Measurements from ENCODE around the gene ZP1.

Gene ZP1

DNA sequence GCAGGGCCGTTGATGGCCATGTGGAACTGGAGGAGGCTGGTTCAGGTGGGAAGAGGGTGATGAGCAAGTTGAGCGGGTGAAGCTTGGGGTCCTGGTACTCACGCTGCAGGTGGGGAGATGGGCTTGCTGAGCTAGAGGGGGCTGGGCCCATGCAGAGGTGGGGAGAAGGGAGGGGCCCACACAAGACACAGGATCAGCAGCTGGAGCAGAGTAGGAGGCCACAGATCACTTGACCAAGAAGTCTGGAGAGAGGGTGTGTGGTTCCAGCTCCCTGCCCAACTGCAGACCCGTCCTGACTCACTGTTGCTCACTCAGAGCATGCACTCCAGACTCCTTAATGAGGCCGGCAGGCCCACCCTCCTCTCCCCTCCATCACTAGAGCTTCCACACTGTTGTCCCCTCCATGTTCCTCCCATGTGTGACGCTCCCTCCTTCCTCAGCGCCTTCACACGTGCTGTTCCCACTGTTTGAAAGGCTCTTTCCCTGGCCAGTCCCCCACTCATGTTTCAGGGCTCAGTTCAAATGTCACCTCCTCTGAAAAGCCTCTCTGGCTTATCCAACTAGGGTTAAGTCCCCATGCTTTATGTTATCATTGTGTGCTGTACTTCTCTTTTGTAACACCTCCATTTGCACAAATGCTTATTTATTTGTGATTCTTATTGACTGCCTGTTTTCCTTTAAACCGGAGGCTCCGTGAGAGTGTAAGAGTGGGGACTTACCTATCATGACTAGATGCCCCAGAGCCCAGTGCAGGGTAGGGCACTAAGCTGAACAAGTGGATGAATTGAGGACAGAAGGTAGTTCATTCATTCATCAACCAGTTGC lies 23.1 kb upstream of the ZP1 start:
- DNase-seq (ENCODE audit: low read depth): no peak

DNA sequence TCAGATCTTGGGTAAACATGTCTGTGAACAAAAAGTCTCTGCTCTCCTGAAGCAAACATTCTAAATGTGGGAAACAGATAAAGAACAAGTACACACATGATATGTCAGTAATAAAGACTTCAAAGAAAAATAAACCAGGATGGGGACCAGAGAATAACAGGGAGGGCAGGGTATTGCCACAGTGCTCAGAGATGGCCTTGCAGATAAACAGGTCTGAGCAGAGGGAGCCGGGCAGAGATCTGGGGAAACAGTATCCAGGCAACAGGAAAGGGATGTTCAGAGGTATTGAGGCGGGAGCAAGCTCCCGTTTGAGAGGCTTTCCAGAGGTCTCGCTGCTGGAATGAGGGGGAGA lies 22.5 kb upstream of the ZP1 start:
- no peak for DNase-seq (ENCODE audit: low read depth)

DNA sequence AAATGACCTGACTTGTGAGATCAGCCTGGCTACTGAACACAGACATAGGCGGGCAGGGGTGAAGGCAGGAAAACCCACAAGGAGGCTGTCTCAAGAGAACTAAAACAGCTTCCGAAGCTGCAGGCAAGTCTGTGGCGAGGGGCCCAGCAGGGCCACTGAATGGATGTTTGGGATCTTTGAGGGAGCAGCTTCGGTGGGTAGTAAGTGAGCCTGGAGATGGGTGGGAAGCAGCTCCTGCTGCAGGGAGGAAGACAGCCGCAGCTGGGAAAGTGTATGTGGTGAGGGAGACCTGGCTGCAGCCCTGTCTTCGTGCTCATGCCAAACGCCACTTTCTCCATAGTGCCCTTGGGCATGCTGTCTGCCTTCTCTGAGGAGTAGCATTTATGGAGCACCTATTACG lies 22.0 kb upstream of the ZP1 start:
- DNase-seq (ENCODE audit: low read depth): no peak

DNA sequence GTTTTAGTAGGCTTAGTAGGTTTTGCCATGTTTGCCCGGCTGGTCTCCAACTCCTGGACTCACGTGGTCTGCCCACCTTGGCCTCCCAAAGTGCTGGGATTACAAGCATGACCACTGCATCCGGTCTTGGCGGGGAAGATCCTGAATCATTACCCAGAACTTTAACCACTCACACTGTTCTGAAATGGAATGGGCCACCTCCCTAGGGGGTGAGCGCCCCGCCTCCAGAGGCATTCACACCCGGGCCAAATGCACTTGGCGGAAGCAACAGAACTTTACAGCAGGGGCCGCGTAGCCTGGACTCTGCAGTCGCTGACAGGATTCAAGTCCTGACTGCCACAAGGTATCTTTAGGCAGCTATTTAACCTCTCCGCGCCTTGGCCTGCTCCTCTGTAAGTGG lies 20.1 kb upstream of the ZP1 start:
- DNase-seq (ENCODE audit: low read depth): no peak

DNA sequence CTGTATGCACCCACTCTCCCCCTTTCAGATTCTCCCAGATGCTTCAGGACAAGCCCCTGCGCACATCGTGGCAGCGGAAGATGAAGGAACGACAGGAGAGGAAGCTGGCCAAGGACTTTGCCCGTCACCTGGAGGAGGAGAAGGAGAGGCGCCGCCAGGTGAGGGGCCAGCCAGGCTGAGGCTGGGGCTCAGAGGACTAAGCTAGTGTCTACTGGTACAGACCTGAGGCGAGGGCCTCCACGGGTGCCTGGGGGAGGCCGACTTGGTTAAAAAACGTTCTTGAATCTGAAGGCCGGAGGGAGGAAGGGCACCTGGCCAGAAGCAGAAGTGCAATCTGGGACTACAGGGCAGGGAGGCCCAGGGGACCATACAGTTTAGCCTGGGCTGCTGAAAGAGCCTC lies 19.4 kb upstream of the ZP1 start:
- no peak for DNase-seq (ENCODE audit: low read depth)

DNA sequence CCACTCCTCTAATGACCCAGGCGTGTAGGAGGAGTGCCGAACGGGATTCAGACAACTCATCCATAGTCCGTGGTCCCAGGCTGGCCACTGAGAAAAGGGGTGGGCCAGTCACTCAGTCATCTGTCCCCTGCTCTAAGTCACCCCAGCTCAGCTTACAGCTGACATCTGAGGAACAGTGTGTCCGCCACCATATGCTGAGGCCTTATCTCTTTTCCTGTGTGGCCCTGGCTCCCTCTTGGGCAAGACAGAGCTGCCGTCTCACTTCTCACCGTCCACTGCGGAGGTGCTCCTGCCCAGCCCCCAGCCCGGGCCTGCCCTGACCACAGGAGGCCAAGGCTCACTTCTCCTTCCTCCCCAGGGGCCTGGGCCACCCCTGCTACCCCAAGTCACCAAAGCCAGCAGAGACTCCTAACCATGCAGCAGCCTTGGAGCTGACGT lies 18.6 kb upstream of the ZP1 start:
- DNase-seq (ENCODE audit: low read depth): no peak

DNA sequence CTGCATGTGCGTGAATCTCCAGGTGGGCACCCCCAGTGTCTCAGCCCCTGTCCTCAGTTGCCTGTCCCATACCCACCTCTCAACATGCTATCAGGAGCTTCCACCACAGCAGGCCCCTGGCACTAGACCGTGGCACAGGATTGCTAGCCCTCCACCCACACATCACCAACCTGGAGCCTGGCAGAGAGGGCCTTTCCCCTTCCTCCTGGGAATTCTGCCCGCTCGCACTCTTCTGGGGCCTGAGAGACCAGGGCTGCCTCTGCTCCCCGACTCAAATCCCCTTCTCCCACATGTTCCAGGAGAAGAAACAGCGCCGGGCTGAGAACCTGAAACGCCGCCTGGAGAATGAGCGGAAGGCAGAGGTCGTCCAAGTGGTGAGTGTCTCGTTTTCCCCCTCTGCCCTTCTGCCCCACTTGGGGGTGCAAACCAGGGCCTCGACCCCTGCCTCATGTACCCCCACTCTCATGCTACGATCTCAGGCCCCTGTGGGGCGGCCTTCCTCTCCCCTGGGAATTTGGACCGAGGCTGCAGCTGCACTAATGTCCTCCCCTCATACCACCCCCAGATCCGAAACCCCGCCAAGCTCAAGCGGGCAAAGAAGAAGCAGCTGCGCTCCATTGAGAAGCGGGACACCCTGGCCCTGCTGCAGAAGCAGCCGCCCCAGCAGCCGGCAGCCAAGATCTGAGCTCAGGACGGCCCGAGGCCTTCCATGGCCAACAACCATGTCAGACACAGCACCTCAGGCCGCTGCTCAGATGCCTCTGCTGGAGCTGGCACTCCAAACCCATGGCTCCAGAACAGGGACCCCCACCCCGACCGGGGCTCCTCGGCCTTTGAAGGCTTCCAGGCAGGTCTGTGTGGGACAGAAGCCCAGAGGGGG lies 17.5 kb upstream of the ZP1 start:
- no peak for DNase-seq (ENCODE audit: low read depth)

DNA sequence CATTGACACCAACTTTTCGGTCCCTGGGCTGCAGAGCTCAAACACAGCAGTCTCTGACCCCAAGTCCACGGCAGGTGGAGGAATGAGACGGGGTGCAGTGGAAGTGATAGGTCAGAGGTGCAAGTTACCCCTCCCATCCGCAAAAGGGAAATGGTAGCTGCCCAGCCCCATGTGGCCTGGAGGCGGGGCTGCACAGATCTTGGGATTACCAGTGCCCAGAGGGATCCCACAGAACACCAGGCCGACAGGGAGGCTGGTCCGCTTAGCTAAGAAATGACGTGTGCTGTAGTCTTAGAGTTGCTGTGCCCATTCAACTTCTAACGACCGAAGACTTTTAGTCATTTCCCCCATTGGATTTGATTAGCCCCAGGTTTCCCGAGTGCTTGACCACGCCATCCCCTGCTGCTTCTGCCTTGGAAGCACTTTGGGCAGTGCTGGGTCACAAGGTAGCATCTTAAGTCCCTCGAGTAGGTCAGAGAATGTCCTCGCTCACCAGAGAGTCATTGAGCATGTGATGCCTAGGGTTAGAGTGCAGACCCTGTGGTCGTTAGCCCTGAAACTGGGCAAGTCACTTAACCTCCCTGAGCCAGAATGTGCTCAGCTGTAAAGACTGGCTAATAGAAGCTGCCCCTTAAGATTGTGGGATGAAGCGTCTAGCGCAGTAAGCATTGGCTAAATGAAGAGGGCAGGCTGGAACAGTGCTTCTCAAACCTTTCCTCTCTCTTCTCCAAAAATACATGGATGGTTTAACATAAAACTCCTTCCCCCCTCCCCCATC lies 15.8 kb upstream of the ZP1 start:
- DNase-seq (ENCODE audit: low read depth): no peak

DNA sequence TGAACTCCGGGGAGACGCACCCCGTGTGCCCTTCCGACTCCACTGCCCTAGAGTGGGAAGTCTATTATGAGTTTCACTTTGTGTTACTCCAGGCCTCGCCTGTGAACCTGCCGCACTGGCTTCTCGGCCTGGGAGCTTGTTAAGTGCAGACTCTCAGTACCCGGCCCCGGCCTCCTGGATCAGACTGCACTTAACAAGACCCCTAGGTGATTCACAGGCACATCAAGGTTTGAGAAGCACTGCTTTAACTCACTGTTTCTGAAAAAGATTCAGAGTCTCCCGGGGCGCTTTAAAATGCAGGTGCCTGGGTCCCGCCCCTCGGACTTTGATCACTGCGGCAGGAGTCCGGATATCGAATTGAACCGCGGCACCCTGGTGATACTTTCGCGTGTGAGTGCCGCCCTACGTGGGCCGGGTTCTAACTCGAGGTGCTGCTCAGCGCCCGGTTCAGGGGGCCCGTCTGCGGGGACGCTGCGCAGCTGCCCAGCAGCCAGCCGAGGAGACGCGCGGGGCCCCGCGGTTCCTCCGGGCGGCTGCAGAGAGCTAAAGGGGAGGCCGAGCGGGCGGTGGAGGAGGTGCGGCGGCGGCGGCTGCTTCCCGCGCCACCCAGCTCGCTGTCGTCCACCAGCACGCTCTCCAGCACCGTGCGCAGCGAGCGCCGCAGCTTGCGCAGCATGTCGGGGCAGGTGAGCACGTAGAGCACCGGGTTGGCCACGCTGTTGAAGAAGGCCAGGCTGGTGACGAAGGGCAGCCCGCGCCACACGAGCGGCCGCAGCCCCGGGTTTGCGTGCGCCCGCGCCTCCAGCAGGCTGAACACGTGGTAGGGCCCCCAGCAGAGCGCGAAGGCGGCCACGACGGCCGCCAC lies 15.0 kb upstream of the ZP1 start:
- DNase-seq (ENCODE audit: low read depth): no peak

DNA sequence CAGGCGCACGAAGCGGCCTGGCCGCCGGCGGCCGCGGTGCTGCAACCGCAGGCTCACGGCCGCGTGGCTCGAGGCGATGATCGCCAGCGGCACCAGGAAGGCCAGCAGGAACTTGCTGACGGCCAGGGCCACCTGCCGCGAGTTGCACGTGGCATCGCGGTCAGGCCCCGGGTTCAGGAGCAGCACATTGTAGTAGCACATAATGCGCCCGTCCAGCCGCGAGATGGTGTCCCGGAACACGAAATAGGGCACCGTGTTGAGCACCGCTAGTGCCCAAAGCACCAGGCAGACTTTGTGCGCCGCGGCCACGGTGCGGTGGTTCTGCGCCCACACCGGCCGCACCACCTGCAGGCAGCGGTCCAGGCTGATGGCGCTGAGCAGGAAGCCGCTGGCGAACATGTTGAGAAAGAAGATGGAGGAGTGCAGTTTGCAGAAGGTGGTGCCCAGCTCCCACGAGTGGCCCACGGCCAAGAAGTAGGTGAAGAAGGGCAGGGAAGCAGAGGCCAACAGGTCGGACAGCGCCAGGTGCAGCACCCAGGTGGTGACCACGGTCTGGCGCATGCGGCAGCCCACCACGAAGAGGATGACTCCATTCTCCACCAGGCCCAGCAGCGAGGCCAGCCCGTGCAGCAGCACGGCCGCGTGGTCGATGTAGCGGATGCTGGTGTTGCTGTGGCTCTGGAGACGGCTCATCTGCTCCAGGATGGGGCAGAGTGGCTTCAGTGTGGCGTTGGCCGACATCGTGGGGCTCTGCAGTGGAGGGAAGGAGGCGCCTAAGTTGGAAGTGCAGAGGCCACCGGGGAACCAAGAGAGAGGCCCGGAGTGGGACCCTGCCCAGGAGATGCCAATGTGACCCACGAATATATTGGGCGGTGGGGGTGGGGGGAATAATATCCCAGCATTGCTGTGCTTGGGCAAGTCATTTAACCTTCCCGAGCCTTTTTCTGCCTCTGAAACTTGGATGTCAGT lies 14.1 kb upstream of the ZP1 start:
- no peak for DNase-seq (ENCODE audit: low read depth)

DNA sequence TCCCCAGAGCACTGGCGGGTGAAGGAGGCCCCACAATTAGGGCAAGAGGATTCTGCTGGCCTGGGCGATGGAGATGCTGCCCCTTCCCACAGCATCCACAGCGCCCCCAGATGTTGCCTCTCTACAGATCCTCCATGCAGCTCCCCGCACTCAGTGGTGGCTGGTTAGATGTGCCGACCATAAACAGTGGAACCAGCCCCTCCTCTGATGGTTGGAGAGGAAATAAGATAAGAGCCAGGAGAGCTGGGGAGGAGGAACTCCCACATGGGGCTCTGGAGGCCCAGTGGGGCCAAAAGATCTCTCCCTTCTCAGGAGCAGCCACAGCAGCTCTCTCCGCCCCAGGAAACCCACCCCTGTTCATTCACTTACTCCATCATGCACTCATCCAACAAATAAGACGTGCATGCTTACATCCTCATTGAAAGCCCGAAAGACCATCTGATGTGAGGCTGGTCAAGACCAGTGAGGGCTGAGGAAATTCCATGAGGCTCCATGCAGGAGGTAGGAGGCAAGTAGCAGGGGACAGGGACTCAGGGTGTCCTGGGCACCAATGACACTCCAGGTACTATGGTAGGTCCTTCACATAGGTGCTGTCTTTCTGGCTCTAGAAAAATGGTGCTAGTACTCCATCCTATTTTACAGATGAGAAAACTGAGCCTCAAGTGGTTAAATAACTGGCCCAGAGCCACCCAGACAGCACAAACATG lies 13.0 kb upstream of the ZP1 start:
- DNase-seq (ENCODE audit: low read depth): no peak

DNA sequence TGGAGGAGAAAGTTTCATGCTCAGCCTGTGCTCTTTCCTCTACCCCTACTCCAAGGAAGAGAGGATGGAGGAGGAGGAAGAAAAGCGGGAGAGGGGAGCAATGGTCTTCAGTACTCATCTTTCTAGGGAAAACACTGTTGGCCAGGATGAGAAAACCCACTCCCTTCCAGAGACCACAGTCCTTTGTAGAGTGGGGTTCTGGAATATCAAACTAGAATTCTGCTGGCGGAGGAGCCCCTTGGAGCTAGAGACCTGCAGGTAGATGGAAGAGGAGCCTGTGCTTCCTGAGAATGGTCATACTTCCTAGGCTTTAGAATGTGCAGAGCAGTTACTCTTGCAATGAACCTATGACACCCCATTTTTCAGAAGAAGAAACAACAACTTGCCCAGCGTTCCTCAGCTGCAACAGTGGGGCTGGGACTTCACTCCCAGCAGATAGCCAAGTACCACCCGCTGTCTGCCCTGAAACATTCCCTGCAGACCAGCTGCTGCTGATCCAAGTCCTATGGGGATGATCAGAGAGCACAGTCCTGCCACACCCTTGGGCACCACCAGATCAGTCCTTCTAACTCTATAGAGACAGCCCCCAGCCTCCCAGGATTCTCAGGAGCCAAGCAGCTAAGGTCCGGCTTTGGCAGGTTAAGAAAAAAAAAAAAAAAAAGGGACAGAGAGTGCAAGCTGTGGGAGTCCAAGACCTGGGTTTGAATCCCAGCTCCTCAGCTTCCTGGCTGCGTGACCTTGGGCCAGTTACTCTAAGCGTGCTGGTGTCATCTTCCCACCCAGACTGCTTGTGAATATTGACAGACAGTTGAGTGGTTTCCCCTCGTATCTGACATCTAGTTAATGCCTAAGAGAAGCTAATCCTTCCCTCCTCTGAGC lies 12.3 kb upstream of the ZP1 start:
- no peak for DNase-seq (ENCODE audit: low read depth)

DNA sequence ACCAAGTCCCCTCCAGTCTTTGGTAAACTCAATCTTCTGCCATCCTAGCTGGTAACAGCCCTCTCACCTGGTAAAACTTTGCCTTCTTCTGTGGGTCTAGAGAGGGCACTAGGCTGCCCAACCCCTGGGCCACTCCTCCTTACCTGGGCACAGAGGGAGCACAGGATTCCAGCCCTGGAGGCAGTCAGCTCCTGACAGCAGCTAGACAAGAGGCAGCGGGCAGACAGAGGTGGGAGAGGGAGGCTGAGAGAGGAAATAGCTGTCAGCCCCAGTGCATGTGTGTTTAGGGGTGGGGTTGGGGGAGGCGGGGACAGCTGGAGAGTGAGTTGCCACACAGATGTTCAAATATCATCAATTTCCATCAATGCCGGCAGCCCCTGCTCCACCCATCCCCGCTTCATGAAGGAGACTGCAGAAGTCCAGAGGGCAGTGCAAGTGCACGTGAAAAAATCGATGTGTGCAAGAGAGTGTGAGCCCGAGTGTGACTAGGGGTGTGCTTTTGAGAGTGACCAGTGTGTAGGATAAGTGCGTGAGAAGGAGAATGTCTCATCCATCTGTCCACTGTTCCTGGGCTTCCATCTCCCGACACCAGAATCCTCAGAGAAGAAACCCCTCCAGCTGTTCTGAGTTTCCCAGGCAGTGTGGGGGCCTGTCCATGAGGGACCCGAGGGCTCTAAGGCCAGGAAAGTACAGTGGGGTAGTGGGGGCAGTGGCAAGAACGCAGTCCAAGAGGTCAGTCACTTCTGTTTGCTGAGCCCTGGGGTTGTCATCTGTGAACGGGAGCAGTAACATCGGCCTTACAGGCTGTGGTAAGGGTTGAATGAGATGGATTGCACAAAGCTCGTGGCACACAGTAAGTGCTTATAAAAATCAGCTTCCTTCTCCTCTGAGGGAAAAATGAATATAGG lies 11.4 kb upstream of the ZP1 start, which contains the start of gene PTGDR2:
PTGDR2 (minus strand) TSS at position 225 of the 908 bp plus-strand sequence. CDS start 2,228 bp downstream, outside the sequence.
- DNase-seq (ENCODE audit: low read depth): no peak

DNA sequence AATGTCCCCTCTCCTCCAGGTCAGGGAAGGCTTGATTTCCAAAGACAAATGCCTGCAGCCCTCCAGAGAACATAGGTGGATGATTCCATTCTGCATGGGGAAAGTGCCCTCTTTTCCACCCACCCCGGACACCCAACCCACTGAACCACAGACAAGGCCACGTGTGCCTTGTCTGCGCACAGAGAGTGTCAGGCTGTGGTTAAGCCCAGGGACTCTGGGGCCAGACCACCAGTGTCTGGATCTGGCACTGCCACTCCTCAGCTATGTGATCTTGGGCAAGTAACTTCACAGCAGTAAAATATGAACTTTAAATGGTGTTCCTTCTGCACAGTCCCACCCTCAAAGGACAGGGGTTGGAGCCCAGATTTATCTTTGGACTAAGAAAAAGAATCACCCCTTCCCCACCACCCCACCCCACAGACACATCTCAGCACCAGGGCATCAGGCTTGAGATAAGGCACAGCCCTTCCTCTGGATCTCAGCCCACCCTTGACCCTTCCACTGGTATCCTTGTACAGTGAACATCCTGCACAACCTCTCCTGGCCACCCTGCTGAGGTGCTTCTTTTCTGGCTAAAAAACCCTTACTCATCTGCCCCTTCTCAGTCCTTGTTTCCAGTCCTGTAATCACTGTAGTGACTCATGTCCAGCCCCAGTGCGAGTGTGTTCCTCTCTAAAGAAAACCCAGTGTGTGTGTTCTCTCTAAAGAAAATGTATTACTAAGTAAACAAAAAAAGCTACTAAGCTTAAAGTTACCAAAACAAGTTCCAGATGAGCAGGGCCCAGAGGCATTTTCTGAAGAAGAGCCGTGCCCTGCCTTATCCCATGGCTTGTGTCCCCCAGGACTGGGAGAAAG lies 9.7 kb upstream of the ZP1 start:
- no peak for DNase-seq (ENCODE audit: low read depth)

DNA sequence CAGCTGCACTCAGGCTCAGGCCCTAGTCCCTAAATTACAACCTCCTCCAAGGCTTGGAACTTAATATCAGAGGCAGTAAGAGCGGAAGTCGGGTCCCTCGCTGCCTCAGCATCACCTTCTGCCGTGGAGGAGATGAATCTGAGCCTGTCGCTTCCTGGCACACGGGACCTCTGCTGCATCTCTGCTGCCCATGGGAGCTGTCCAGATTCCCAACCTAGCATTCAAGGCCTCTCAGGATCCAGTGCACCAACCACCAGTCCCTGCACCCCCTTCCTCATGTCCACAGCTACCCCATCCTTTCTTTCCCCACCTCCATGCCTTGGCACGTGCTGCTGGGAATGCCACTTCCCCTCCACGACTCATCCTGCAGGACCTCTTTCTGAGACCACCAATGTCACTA lies 9.1 kb upstream of the ZP1 start:
- no peak for DNase-seq (ENCODE audit: low read depth)

DNA sequence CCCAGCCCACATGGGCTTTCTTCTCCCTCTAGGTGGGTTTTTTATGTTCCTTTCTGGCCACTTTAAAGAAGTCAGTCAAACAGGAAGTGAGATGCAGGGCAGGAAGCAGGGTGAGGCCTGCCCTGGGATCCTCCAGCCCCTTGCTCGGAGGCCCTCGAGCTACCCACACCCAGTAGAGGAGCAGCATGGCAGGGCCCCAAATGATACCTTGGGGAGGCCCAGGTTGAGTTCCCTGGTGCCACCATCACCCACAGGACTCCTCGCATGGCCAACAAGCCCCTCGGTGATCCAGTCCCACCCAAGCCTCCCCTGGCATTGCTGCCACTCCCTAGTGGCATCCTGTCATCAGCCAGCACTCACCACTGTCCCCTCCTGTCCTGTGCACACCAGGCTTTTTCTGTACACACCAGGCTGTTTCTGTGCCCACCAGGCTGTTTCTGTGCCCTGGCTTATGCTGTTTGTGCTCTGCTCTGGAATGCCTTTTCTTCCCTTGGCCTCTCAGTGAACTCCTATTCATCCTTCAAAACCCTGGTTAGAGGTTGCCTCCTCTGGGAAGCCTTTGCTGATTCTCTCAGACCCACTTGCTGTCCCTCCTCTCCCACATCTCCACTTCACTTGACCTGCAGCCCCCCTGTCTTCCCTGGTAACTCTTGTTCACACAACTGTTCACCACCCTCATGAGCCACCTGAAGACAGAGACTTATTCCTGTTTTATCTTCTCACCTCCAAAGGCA lies 8.4 kb upstream of the ZP1 start:
- no peak for DNase-seq (ENCODE audit: low read depth)
